ENCODE measurements around the gene IGFBP4.

GRCh38 chr17:40472733-40473452 is 29.6 kb downstream of the IGFBP4 start:
- no peak for TF ChIP-seq POLR2A (IDR thresholded peaks at IDR 0.05)
- no peak for TF ChIP-seq CTCF (IDR thresholded peaks at IDR 0.05)

Data from lower leg skin (tissue), 3 donors.